SK-N-SH (cell line): Measurements from ENCODE around the gene SAMD5. TPM values are rescaled to one million over a fixed set of nuclear protein-coding genes. Genes with fewer than 3 reads are reported as not detected.
A peak's percentile ranks its signal among the peaks of the same experiment; 100 is the strongest.

Source experiments
- CTCF ChIA-PET: fragments of 300-600, 350-600 bp; formaldehyde crosslinking; extraction: SDS; loops from one replicate; lab custom pipeline; 2021; lab: Yijun Ruan, JAX
- POLR2A ChIA-PET: fragments of 350-600 bp; sonication (Branson Sonifier 250); formaldehyde crosslinking; extraction: SDS; loops from one replicate; lab custom pipeline; 2020; ENCODE audit warnings: antibody characterized with exemption, inconsistent platforms; lab: Yijun Ruan, JAX
- DNase-seq: peaks from one replicate; pipeline ENCODE4 v3.0.0; 2012
- H2AFZ ChIP-seq: fragments of 200-600 bp; sonication (generic); 2 replicates; pipeline ENCODE4 v1.8.1; 2016; ENCODE audit warnings: antibody characterized with exemption, mild to moderate bottlenecking, low read depth
- H3F3A ChIP-seq: fragments of 200-600 bp; sonication (generic); replicated peaks from 2 replicates; pipeline ENCODE3; 2016; ENCODE audit warnings: antibody characterized with exemption, mild to moderate bottlenecking; ENCODE audit not compliant: insufficient read depth
- H3K27ac ChIP-seq, 2 experiments: fragments of 200-500 bp in 1 of 2; fragments of 200-600 bp in 1 of 2; sonication (Bioruptor generic) in 1 of 2; sonication (generic), shearing (Covaris generic) in 1 of 2; 2 replicates each; pipeline versions ENCODE4 v1.5.1 to v1.6.1; 2014 to 2016; ENCODE audit warnings: low read depth in 2 of 2, inconsistent platforms in 1 of 2, low read length in 1 of 2, mild to moderate bottlenecking in 1 of 2, mixed read lengths in 1 of 2
- H3K27me3 ChIP-seq: fragments of 200-600 bp; sonication (generic), shearing (Covaris generic); 2 replicates; pipeline ENCODE4 v1.6.1; 2016; ENCODE audit warnings: mixed run types; ENCODE audit not compliant: insufficient read depth
- H3K36me3 ChIP-seq, 2 experiments: fragments of 200-500 bp in 1 of 2; fragments of 200-600 bp in 1 of 2; sonication (Bioruptor generic) in 1 of 2; sonication (generic) in 1 of 2; replicated peaks in 1 of 2; 2 replicates each; pipeline versions ENCODE3 to v1.5.1; 2014 to 2016; ENCODE audit warnings: low read length in 1 of 2, mild to moderate bottlenecking in 1 of 2; ENCODE audit not compliant: insufficient read depth in 2 of 2, control insufficient read depth in 1 of 2
- H3K4me1 ChIP-seq, 2 experiments: fragments of 200-500 bp in 1 of 2; fragments of 200-600 bp in 1 of 2; sonication (Bioruptor generic) in 1 of 2; sonication (generic), shearing (Covaris generic) in 1 of 2; 2 replicates each; pipeline versions ENCODE4 v1.5.1 to v1.6.1; 2014 to 2016; ENCODE audit warnings: low read depth in 1 of 2, low read length in 1 of 2, mixed run types in 1 of 2; ENCODE audit not compliant: insufficient read depth in 2 of 2, control insufficient read depth in 1 of 2
- H3K4me2 ChIP-seq: fragments of 200-600 bp; sonication (generic), shearing (Covaris generic); 2 replicates; pipeline ENCODE4 v1.6.1; 2017; ENCODE audit warnings: mixed run types
- H3K4me3 ChIP-seq, 2 experiments: fragments of 200-500 bp in 1 of 2; fragments of 200-600 bp in 1 of 2; sonication (Bioruptor generic) in 1 of 2; sonication (generic), shearing (Covaris generic) in 1 of 2; 2 replicates each; pipeline versions ENCODE4 v1.5.1 to v1.8.1; 2014 to 2016; ENCODE audit warnings: low read depth in 2 of 2, inconsistent platforms in 1 of 2, low read length in 1 of 2, mild to moderate bottlenecking in 1 of 2, mixed read lengths in 1 of 2, moderate library complexity in 1 of 2
- H3K79me2 ChIP-seq: fragments of 200-600 bp; sonication (generic); 2 replicates; pipeline ENCODE4 v1.8.1; 2017; ENCODE audit warnings: mild to moderate bottlenecking; ENCODE audit not compliant: insufficient read depth
- H3K9ac ChIP-seq: fragments of 200-600 bp; sonication (generic); 2 replicates; pipeline ENCODE4 v1.6.1; 2017; ENCODE audit warnings: mixed run types
- H3K9me2 ChIP-seq: fragments of 200-600 bp; sonication (generic); 2 replicates; pipeline ENCODE4 v1.6.1; 2017; ENCODE audit warnings: mixed run types
- H3K9me3 ChIP-seq: fragments of 200-600 bp; sonication (generic); 2 replicates; pipeline ENCODE4 v1.6.1; 2017; ENCODE audit warnings: mixed run types, mild to moderate bottlenecking, moderate library complexity
- H4K20me1 ChIP-seq: fragments of 200-600 bp; sonication (generic); 2 replicates; pipeline ENCODE4 v1.6.1; 2017; ENCODE audit warnings: mild to moderate bottlenecking, mixed run types; ENCODE audit not compliant: insufficient read depth
- ELF1 ChIP-seq: IDR thresholded peaks from 2 replicates; pipeline ENCODE4 v1.4.0; 2012
- EP300 ChIP-seq, 2 experiments: IDR thresholded peaks; 2 replicates each; pipeline versions ENCODE4 v1.4.0 to v1.6.1; 2012; ENCODE audit warnings: borderline replicate concordance in 1 of 2, low read depth in 1 of 2, low read length in 1 of 2
- FOXJ3 ChIP-seq: sonication (generic); formaldehyde crosslinking; IDR thresholded peaks from 2 replicates; pipeline ENCODE4 v1.5.1; 2020; ENCODE audit warnings: mild to moderate bottlenecking, missing genetic modification reagents
- POLR2AphosphoS5 ChIP-seq: IDR thresholded peaks from 2 replicates; pipeline ENCODE4 v1.6.1; 2012; ENCODE audit warnings: low read depth, low read length
- RAD21 ChIP-seq: IDR thresholded peaks from 2 replicates; pipeline ENCODE4 v1.6.1; 2012; ENCODE audit warnings: mild to moderate bottlenecking, low read length
- RCOR1 ChIP-seq: fragments of 150-350 bp; IDR thresholded peaks from 2 replicates; pipeline ENCODE4 v1.6.1; 2017; ENCODE audit warnings: antibody characterized with exemption, low read length
- SMC3 ChIP-seq: IDR thresholded peaks from 2 replicates; pipeline ENCODE4 v1.6.1; 2012; ENCODE audit warnings: low read depth, low read length, improper control_type of control experiment
- TAF1 ChIP-seq: IDR thresholded peaks from 2 replicates; pipeline ENCODE4 v1.6.1; 2012; ENCODE audit warnings: low read depth, mild to moderate bottlenecking, low read length, moderate library complexity, borderline replicate concordance
- TCF12 ChIP-seq: IDR thresholded peaks from 2 replicates; pipeline ENCODE4 v1.4.0; 2012
- TEAD4 ChIP-seq: IDR thresholded peaks from 2 replicates; pipeline ENCODE4 v1.4.0; 2012; ENCODE audit warnings: mild to moderate bottlenecking, borderline replicate concordance; ENCODE audit not compliant: insufficient read depth
- WGBS: methylation state at CpG from one replicate; pipeline ENCODE4 v1.1.6; 2017; ENCODE audit warnings: low lambda C conversion rate; 5-methylcytosine and 5-hydroxymethylcytosine counted together
- polyA plus RNA-seq, 3 experiments: library from polyadenylated mRNA; depleted of rRNA; stranded (reverse); fragments of >200 nt; gene quantifications; 2 replicates each; pipeline ENCODE4 v1.2.3, GENCODE V29; 2012
- TF ChIP-seq, protein P1 (sequence below): IDR thresholded peaks from 2 replicates; pipeline ENCODE4 v1.4.0; 2012; ENCODE audit warnings: low read depth, borderline replicate concordance
- TF ChIP-seq, protein P2 (sequence below): IDR thresholded peaks from 2 replicates; pipeline ENCODE4 v1.4.0; 2012; ENCODE audit warnings: low read depth
- TF ChIP-seq, protein P3 (sequence below): fragments of 200-600 bp; sonication (generic); IDR thresholded peaks from 2 replicates; pipeline ENCODE4 v1.6.1; 2017; ENCODE audit warnings: antibody characterized with exemption, mild to moderate bottlenecking, moderate library complexity
- TF ChIP-seq, protein P4 (sequence below): IDR thresholded peaks from 2 replicates; pipeline ENCODE4 v1.6.1; 2012; ENCODE audit warnings: mild to moderate bottlenecking, low read depth, low read length, moderate library complexity

SAMD5 gene
- not detected in 2 replicates for polyA plus RNA-seq (2012; rRNA removed)
- polyA plus RNA-seq (2012; cell fraction: cytosol; rRNA removed): under 0.01 TPM in 1 of 2 replicates, not detected in the other
- polyA plus RNA-seq (2012; cell fraction: nucleus; rRNA removed): not detected in 2 replicates

DNA sequence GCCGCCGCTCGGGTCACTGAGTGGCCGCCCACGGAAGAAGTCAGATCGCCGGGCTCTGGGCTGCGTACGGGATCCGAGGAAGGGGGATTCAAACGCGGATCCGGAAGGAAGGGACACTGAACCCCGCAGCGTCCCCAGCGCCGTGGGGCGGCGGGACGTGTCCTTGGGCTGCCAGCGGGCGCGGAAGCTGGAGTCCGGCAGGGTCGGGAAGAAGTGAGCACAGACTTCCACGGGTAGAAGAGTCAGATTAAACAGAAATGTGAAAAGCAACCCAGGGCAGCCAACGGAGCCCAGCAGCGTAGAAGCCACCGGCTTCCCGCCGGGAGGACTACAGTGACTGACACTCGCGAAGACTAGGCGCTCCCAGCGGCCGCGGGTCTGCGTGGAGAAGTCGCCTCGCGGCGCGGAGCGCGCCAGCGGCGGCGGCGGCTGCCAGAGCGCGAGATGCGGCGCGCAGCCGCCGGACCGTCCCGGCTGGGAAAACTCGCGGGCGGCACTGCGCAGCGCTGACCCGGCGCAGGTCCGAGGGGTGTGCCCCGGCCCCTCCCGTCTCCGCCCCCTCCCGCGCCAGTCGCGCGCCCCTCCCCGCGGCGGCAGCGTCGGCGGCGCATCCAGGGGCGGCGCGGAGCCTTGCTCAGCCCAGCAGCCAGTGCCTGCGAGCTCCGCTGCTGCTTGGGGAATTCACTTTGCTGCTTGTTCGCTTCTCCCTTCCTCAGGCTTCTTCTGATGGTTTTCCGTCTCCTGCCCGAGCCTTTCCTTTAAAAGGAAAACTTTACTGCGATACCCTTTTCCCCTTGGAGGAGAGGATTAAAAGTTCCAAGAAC, at the start of gene SAMD5:
Gene SAMD5, plus strand, starts transcription at position 649 of the 824 bp plus-strand sequence. CDS start 239 bp downstream, outside the sequence.
- WGBS: under 1% methylated on average over 22 of the region's 90 CpGs
- CTCF ChIA-PET: interaction anchor here (1.8 kb wide), 1 partner anchor 16 kb away, joined by 7 read pairs; no protein-coding TSS in a partner anchor

DNA sequence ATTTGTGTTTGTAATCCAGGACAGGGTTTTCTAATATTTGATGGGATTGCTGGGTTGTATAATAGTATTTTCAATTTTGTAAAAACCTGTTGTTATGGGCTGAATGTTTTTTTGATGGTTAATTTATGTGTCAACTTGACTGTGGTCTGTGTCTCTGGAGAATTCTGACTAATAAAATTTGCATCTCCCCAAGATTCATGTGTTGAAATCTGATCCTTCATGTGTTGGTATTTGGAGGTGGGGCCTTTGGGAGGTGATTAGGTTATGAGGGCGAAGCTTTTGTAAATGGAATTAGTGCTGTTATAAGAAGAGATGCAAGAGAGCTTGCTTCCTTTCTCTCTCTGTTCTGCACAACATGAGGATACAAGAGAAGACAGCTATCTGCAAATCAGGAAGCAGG, 48.7 kb upstream of the SAMD5 start:
- no peaks in the 10 kb centered on the region for H3F3A ChIP-seq
- H3K27me3 ChIP-seq: no peaks in the 10 kb centered on the region
- no peaks in the 10 kb centered on the region for H3K4me1 ChIP-seq
- H3K9ac ChIP-seq: no peak overlapping the region
- ChIA-PET CTCF (no interaction called here), POLR2A (no interaction called here)
- WGBS: 6% methylated on average over 1 of the region's 1 CpG
- H2AFZ ChIP-seq: no peak overlapping the region
- H3K4me3 ChIP-seq: no peak overlapping the region
- no peak overlapping the region for H3K27ac ChIP-seq
- no peaks in the 10 kb centered on the region for H3K9me3 ChIP-seq
- H3K79me2 ChIP-seq: no peaks in the 10 kb centered on the region
- no peaks in the 10 kb centered on the region for H3K9me2 ChIP-seq
- H3K4me2 ChIP-seq: no peak overlapping the region
- no peak for DNase-seq
- H4K20me1 ChIP-seq: no peaks in the 10 kb centered on the region
- H3K36me3 ChIP-seq: no peaks in the 10 kb centered on the region
- TF ChIP-seq SMC3: no peak
- TF ChIP-seq, protein P1, sequence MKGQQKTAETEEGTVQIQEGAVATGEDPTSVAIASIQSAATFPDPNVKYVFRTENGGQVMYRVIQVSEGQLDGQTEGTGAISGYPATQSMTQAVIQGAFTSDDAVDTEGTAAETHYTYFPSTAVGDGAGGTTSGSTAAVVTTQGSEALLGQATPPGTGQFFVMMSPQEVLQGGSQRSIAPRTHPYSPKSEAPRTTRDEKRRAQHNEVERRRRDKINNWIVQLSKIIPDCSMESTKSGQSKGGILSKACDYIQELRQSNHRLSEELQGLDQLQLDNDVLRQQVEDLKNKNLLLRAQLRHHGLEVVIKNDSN: no peak
- no peak for TF ChIP-seq RCOR1
- TF ChIP-seq, protein P2, sequence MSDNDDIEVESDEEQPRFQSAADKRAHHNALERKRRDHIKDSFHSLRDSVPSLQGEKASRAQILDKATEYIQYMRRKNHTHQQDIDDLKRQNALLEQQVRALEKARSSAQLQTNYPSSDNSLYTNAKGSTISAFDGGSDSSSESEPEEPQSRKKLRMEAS: no peak
- TF ChIP-seq EP300 (IDR thresholded peaks at IDR 0.05; ENCODE audit: borderline replicate concordance in 1 of 2, low read depth in 1 of 2, low read length in 1 of 2): no peak
- TF ChIP-seq TAF1: no peak
- TF ChIP-seq, protein P3, sequence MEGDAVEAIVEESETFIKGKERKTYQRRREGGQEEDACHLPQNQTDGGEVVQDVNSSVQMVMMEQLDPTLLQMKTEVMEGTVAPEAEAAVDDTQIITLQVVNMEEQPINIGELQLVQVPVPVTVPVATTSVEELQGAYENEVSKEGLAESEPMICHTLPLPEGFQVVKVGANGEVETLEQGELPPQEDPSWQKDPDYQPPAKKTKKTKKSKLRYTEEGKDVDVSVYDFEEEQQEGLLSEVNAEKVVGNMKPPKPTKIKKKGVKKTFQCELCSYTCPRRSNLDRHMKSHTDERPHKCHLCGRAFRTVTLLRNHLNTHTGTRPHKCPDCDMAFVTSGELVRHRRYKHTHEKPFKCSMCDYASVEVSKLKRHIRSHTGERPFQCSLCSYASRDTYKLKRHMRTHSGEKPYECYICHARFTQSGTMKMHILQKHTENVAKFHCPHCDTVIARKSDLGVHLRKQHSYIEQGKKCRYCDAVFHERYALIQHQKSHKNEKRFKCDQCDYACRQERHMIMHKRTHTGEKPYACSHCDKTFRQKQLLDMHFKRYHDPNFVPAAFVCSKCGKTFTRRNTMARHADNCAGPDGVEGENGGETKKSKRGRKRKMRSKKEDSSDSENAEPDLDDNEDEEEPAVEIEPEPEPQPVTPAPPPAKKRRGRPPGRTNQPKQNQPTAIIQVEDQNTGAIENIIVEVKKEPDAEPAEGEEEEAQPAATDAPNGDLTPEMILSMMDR: no peak
- no peak for TF ChIP-seq FOXJ3 (CRISPR knock-in tag)
- TF ChIP-seq, protein P4, sequence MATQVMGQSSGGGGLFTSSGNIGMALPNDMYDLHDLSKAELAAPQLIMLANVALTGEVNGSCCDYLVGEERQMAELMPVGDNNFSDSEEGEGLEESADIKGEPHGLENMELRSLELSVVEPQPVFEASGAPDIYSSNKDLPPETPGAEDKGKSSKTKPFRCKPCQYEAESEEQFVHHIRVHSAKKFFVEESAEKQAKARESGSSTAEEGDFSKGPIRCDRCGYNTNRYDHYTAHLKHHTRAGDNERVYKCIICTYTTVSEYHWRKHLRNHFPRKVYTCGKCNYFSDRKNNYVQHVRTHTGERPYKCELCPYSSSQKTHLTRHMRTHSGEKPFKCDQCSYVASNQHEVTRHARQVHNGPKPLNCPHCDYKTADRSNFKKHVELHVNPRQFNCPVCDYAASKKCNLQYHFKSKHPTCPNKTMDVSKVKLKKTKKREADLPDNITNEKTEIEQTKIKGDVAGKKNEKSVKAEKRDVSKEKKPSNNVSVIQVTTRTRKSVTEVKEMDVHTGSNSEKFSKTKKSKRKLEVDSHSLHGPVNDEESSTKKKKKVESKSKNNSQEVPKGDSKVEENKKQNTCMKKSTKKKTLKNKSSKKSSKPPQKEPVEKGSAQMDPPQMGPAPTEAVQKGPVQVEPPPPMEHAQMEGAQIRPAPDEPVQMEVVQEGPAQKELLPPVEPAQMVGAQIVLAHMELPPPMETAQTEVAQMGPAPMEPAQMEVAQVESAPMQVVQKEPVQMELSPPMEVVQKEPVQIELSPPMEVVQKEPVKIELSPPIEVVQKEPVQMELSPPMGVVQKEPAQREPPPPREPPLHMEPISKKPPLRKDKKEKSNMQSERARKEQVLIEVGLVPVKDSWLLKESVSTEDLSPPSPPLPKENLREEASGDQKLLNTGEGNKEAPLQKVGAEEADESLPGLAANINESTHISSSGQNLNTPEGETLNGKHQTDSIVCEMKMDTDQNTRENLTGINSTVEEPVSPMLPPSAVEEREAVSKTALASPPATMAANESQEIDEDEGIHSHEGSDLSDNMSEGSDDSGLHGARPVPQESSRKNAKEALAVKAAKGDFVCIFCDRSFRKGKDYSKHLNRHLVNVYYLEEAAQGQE: no peak

More for the DNA sequence above, at the start of gene SAMD5:
- Histone ChIP-seq H3K4me2 (peak within 1 kb of the TSS; percentile 79), H3K9me3 (no peaks in the 10 kb centered on the region), H3K9ac (no peak within 1 kb of the TSS), H3K9me2 (no peaks in the 10 kb centered on the region), H3K27me3 (peaks cover 22% of the 10 kb centered on the region), H2AFZ (peak within 1 kb of the TSS; percentile 78; the same call in 1 of the 2 replicates), H3K36me3 (no peaks in the 10 kb centered on the region), H4K20me1 (no peaks in the 10 kb centered on the region), H3K4me3 (peak within 1 kb of the TSS; percentile 43 to 59; a peak in 3 of 4 replicates), H3K4me1 (no peaks in the 10 kb centered on the region; a peak in 1 of 4 replicates), H3F3A (no peaks in the 10 kb centered on the region), H3K79me2 (no peaks in the 10 kb centered on the region), H3K27ac (no peak within 1 kb of the TSS)
- POLR2A ChIA-PET: no interaction called here
- DNase-seq: peak; percentile 53
- no peak for TF ChIP-seq POLR2AphosphoS5
- no peak for TF ChIP-seq TEAD4
- TF ChIP-seq, protein P4: no peak
- no peak for TF ChIP-seq ELF1
- TF ChIP-seq TCF12: no peak
- no peak for TF ChIP-seq RAD21
